Nephron (organoid): ENCODE measurements around the gene DTNBP1.
A peak's percentile ranks its signal among the peaks of the same experiment; 100 is the strongest.

Experiments
- H3K27ac Mint-ChIP-seq, 3 experiments: 2 replicates each; pipeline ENCODE4 v1.8.0; 2020; ENCODE audit warnings: mixed read lengths in 3 of 3, mild to moderate bottlenecking in 2 of 3, moderate library complexity in 1 of 3
- H3K27me3 Mint-ChIP-seq: 2 replicates; pipeline ENCODE4 v1.8.0; 2021; ENCODE audit warnings: low read depth, mild to moderate bottlenecking, moderate library complexity, mixed read lengths
- H3K36me3 Mint-ChIP-seq: 2 replicates; pipeline ENCODE4 v1.8.0; 2020; ENCODE audit warnings: low read depth, mixed read lengths
- H3K4me1 Mint-ChIP-seq: 2 replicates; pipeline ENCODE4 v1.8.0; 2020; ENCODE audit warnings: mixed read lengths
- H3K4me3 Mint-ChIP-seq, 3 experiments: 2 replicates each; pipeline ENCODE4 v1.8.0; 2020; ENCODE audit warnings: mild to moderate bottlenecking in 3 of 3, mixed read lengths in 3 of 3, moderate library complexity in 2 of 3
- H3K9me3 Mint-ChIP-seq: 2 replicates; pipeline ENCODE4 v1.8.0; 2020; ENCODE audit warnings: mixed read lengths
- TF ChIP-seq, protein P1 (sequence below), 3 experiments: fragments of 200-600 bp; sonication (generic); IDR thresholded peaks; one replicate each; pipeline ENCODE4 v1.5.0; 2021; ENCODE audit warnings: antibody characterized with exemption in 3 of 3; ENCODE audit not compliant: unreplicated experiment in 3 of 3

The DTNBP1 gene

DNA sequence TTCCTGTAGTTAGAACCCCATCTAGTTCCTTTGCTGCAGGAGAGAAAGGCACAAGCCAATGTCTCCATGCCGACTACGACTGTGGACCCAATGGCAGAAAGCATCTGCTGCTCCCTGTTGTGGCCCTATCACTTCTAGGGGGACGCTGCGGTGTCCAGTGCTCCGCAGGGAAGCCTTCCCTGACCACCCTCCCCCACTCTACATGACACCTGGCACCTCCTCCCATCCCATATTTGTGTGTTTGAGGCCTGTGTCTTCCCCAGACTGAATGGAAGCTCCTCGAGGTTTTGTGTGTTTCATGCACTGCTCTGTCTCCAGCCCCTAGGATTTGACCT is 159.5 kb downstream of the DTNBP1 start:
- Mint-ChIP-seq H3K4me1 (peaks cover 85% of the 10 kb centered on the region), H3K27ac (peak overlapping the region; percentile 68 to 76 (median 72)), H3K4me3 (peak overlapping the region in 1 of 3 experiments; percentile 20), H3K9me3 (no peaks in the 10 kb centered on the region), H3K36me3 (peaks cover 76% of the 10 kb centered on the region), H3K27me3 (no peaks in the 10 kb centered on the region)
- TF ChIP-seq, protein P1, sequence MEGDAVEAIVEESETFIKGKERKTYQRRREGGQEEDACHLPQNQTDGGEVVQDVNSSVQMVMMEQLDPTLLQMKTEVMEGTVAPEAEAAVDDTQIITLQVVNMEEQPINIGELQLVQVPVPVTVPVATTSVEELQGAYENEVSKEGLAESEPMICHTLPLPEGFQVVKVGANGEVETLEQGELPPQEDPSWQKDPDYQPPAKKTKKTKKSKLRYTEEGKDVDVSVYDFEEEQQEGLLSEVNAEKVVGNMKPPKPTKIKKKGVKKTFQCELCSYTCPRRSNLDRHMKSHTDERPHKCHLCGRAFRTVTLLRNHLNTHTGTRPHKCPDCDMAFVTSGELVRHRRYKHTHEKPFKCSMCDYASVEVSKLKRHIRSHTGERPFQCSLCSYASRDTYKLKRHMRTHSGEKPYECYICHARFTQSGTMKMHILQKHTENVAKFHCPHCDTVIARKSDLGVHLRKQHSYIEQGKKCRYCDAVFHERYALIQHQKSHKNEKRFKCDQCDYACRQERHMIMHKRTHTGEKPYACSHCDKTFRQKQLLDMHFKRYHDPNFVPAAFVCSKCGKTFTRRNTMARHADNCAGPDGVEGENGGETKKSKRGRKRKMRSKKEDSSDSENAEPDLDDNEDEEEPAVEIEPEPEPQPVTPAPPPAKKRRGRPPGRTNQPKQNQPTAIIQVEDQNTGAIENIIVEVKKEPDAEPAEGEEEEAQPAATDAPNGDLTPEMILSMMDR (IDR thresholded peaks at IDR 0.05; ENCODE audit: unreplicated experiment in 3 of 3) = no peak

- peaks cover 78% of the 10 kb centered on the region for H3K36me3 Mint-ChIP-seq
- no peaks in the 10 kb centered on the region for H3K27me3 Mint-ChIP-seq
- no peaks in the 10 kb centered on the region for H3K9me3 Mint-ChIP-seq
- peaks cover 88% of the 10 kb centered on the region for H3K4me1 Mint-ChIP-seq
- peak overlapping the region in 1 of 3 experiments; percentile 17 for H3K4me3 Mint-ChIP-seq
- TF ChIP-seq, protein P1 (IDR thresholded peaks at IDR 0.05; ENCODE audit: unreplicated experiment in 3 of 3) = no peak
- H3K27ac Mint-ChIP-seq = peak overlapping the region; percentile 72 to 90 (median 78)
These were observed 160.1 kb downstream of the DTNBP1 start for GRCh38 chr6:15502446-15503345.

DNA sequence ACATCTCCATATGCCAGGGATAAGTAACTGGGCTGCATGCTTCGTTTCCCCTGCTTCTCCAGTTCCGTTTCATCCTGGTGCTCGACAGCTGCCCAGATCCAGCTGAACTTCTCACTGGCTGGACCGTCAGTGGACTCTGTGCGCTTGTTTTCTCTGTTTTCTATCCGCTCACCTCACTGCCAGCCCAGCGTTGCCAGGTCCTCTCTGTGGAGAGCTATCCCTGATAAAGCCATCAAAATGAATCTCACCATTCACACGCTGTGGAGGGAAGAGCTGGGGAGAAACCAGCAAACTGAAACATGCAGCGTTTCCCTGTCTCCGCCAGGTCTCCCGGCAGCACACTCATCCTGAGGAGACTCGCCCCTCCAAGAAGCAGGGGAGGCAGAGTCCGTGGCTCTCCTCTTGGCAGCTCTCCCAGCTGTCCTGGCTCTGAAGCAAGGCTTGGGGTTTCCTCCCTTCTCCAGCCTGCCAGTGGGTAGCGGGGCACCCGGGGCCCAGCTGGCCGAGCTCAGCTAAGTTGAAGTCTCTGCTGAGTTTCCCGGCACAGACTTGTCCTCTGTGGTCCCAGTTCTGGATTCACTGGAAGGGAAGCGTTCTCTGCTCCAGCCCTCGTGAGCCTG is 160.9 kb downstream of the DTNBP1 start:
- Mint-ChIP-seq H3K27me3 (no peaks in the 10 kb centered on the region), H3K4me1 (peaks cover 83% of the 10 kb centered on the region), H3K36me3 (peaks cover 77% of the 10 kb centered on the region), H3K9me3 (no peaks in the 10 kb centered on the region), H3K27ac (peak overlapping the region; percentile 72 to 90 (median 78)), H3K4me3 (peak overlapping the region; percentile 17 to 56 (median 24))
- TF ChIP-seq, protein P1 (IDR thresholded peaks at IDR 0.05; ENCODE audit: unreplicated experiment in 3 of 3) = no peak

GRCh38 chr6:15500901-15501825 is 161.7 kb downstream of the DTNBP1 start:
- Mint-ChIP-seq H3K4me1 (peaks cover 75% of the 10 kb centered on the region), H3K27me3 (no peaks in the 10 kb centered on the region), H3K9me3 (no peaks in the 10 kb centered on the region), H3K27ac (peak overlapping the region; percentile 72 to 90 (median 78)), H3K4me3 (peak overlapping the region in 1 of 3 experiments; percentile 42), H3K36me3 (peaks cover 74% of the 10 kb centered on the region)
- TF ChIP-seq, protein P1 (IDR thresholded peaks at IDR 0.05; ENCODE audit: unreplicated experiment in 3 of 3) = no peak

DNA sequence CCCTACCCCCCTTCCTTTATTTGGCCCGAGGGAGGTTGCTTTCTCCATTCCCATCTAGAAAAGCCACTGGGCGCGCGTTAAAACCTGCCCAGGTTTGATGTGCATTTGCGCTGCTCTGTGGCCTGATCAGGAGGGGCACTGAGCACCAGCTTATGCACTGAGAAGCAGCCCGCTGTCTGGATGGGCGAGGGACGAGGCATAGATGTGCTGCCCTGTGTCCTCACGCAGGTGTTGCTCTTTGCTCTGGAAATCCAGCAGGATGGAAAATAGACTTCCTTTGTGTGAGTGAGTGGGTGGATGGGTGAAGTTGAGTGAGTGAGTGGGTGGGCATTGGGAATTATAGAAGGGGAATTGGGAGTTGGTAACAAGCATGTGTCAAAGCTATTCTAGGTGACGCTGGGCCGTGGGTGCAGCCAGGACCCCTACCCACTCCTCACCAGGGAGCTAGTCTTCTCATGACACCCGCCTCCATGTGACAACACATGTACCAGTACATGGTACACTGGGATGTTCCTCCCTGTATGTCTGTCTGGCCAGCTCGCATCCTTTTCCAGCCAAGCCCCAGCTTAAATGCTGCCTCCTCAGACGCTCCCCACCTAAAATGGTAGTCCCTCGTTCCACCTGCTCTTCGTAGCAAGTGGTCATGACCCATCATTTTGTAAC is 162.6 kb downstream of the DTNBP1 start:
- H3K9me3 Mint-ChIP-seq = no peaks in the 10 kb centered on the region
- peak overlapping the region in 2 of 3 experiments; percentile 13 to 41 for H3K27ac Mint-ChIP-seq
- H3K4me3 Mint-ChIP-seq = no peak overlapping the region
- TF ChIP-seq, protein P1 (IDR thresholded peaks at IDR 0.05; ENCODE audit: unreplicated experiment in 3 of 3) = no peak
- H3K36me3 Mint-ChIP-seq = peaks cover 78% of the 10 kb centered on the region
- peaks cover 76% of the 10 kb centered on the region for H3K4me1 Mint-ChIP-seq
- H3K27me3 Mint-ChIP-seq = no peaks in the 10 kb centered on the region
